NCI-H82 treated with DMSO at 0.1 percent for 48 hours (cell line): ENCODE measurements around the gene BRIX1.
A peak's percentile ranks its signal among the peaks of the same experiment; 100 is the strongest.

Source experiments
- DNase-seq: peaks from one replicate; lab custom pipeline; 2025; ENCODE audit not compliant: unreplicated experiment; lab: John Stamatoyannopoulos, UW

BRIX1 gene, protein sequence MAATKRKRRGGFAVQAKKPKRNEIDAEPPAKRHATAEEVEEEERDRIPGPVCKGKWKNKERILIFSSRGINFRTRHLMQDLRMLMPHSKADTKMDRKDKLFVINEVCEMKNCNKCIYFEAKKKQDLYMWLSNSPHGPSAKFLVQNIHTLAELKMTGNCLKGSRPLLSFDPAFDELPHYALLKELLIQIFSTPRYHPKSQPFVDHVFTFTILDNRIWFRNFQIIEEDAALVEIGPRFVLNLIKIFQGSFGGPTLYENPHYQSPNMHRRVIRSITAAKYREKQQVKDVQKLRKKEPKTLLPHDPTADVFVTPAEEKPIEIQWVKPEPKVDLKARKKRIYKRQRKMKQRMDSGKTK

DNA sequence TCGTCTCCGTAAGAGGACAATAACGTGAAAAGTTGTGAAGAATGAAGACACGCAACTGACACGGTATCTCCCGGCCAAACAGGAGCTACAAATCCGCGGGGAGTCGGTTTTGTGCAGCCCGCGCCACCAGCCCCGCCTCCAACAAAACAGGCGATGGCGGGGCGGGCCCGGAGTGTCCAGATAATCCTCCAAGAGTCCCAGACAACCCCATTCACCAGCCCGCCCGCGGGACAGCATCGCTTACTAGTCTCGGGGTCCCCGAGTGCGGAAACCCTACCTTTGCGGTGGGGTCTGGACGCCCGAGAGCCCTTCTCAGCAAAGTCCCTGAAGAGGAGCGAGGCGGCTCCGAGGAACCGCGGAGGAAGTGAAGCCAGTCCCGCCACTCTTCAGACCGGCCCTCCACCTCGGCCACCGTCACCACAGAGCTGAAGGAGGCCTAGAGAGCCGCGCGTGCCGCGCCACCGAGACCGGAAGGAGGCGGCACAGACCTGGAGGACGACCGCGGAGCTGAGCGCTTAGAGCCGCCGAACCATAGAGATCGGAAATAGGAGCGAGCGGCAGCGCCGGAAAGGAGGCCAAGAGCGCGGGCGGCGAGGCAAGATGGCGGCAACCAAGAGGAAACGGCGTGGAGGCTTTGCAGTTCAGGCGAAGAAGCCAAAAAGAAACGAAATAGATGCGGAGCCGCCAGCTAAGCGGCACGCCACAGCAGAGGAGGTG, at the start of gene BRIX1, which contains the start of gene RAD1:
Gene BRIX1, plus strand, starts transcription at position 573 of the 717 bp plus-strand sequence. Its CDS starts 28 bp downstream, at position 601.
Gene RAD1, minus strand, starts transcription at position 366 of the 717 bp plus-strand sequence. CDS start 612 bp downstream, outside the sequence.
- DNase-seq: peak; percentile 90

DNA sequence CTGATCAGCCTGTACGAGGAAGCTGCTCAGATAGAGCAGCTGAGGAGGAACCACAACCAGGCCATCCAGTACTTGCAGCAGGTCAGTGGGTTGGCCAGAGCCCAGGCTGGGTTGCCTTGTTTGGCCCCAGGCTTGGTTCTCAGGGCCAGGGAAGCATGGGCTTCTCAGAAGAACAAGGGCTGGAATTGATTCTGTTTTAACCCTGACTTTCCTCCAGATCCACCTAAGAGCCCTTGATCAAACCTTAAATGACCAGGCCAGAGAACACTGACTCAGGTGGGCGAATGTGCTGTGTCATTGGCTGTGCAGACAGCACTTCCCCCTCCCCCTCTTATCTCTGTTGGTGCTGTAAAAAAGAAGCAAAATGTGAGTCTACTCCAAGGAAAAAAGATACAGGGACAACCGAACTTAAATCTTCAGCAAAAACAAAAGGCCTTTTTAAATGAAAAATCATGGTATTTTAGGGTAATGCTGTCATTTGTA, 48.5 kb upstream of the BRIX1 start:
- DNase-seq: no peak

DNA sequence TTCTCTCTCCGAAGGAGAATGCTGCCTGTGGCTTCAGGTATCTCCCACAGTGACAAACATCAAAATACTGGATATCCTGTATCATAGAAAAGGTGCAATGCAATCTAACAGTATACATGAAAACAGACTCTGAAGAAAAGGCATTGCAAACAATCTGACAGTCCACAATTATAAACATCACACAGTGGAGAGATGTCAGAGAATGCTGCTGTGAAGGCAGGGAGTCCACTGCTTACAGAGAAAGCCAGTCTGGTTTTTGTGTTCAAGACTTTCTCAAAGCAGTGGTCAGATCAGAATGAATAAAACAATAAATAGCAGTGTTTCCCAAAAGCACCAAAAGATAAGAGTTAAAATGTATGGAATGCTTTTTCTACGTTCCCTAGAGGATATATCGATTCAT, 47.9 kb upstream of the BRIX1 start:
- DNase-seq: no peak

DNA sequence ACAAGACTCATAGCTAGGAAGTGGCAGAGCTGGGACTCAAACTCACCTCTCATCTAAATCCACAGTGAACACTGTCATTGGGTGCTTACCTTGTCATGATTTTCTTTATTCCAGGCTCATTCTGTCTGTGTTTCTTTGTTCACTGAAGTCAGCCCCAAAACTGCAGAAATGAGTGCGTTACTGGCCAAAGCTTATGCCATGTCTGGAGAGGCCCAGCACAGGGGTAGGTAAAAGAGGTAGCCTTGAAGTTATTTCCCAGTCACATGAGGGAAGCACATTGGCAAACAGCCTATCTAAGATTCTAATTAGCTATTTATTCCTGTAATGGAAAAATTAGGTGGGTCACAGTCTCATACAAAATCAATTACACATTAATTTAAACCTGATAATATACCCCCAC, 46.7 kb upstream of the BRIX1 start:
- no peak for DNase-seq

DNA sequence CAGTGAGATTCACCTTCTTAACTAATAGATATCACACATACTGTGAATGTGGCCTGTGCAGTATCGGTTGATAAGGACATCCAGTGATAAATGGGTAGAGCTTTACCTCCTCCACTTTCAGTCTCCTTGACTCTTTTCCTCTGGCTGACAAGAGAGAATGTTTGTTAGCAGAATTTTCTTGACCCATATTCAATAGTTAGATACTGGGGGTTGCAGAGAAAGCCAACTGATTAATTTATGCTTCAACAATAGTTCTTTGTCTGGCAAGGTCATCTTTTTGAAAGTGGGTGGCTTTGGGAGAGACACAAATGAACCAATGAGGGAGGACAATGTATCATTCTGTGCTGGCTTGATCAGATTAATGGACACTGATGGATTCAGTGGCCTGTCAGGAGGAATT, 46.3 kb upstream of the BRIX1 start:
- no peak for DNase-seq

DNA sequence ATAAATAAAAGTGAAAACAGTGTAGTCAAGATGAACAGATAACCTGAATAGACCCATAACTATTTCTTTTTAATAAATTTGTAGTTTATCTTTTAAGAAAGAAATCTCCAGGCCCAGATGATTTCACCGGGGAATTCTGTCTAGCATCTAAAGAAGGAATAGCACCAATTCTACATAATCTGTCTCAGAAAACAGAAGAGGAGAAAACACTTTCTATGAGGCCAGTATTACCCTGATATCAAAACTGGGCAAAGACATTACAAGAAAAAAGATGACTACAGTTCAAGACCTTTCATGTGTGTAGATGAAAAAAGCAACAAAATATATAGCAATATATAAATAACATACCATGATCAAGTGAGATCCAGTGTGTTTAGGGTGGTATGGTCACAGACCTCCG, 45.1 kb upstream of the BRIX1 start:
- DNase-seq: no peak

DNA sequence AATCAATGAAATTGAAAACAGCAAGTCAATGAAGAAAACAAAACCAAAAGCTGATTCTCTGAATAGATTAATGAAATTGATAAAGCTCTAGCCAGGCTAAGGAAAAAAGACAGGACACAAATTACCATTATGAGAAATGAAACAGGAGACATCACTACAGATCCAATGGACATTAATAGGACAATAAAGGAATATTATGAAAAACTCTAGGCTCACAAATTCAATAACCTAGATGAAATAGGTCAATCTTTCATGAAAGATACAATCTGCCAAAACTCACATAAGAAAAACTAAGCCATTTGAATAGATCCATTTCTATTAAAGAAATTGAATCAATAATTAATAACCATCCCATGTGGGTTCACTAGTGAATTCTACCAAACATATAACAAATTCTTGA, 39.2 kb upstream of the BRIX1 start:
- DNase-seq: no peak

- DNase-seq: no peak
These were observed 34.3 kb upstream of the BRIX1 start for GRCh38 chr5:34881246-34881645.

DNA sequence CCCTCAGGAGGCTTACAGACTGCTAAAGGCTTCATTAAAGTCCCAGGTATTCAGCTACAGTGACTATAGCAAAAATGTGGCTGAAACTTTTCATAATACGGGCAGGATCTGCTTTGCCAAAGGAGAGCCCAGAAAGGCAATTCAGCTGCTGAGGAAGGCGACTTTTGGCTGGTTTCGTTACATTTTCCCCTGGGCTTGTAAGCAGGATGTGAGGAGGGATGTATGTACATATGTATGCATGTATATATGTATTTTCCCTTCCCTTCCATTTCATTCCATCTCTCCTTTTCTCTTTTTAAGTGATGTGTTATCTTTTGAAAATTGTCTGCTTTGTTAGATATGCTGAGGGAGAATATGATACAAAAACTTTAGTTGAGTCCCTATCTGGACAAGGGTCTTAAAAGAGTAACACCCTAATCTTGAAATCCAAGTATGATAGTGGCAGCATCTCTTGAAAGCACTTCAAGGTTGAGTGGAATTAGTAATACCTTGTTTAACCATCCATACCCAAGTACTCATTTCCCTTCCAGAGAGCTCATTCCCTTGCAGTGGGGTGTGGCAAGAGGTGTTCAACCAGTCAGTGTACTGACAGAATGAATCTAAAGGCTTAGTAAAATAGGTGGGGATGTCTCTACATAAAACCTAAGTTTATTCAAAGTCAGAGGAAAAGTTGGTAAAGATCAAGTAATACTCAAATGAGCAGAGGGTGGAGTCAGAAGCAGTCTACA, 29.0 kb upstream of the BRIX1 start:
- no peak for DNase-seq

- DNase-seq: no peak
These were observed 26.1 kb upstream of the BRIX1 start for GRCh38 chr5:34889394-34889793.

GRCh38 chr5:34891981-34892380, 23.5 kb upstream of the BRIX1 start:
- DNase-seq: no peak

DNA sequence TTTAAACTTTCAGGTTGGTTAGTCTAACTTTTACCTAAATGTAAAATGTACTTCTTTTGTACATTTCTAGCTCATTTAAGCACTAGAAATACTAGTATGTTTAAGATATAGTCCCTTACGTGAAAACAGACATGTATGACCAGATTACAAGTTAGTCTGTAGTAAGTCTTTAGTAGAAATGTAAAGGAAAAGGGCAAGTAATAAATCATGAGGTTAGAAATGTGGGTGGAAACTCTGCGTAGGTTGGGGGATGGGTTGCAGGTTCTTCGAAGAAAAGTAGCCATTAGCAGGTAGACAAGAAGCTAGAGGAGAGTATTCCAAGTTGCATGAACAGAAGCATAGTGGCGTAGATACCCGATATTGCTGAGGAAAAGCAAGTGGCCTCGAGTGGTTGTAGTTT, 23.1 kb upstream of the BRIX1 start:
- DNase-seq: no peak

GRCh38 chr5:34894716-34895115, 20.8 kb upstream of the BRIX1 start:
- no peak for DNase-seq

GRCh38 chr5:34895641-34896419, 19.7 kb upstream of the BRIX1 start:
- DNase-seq: no peak

DNA sequence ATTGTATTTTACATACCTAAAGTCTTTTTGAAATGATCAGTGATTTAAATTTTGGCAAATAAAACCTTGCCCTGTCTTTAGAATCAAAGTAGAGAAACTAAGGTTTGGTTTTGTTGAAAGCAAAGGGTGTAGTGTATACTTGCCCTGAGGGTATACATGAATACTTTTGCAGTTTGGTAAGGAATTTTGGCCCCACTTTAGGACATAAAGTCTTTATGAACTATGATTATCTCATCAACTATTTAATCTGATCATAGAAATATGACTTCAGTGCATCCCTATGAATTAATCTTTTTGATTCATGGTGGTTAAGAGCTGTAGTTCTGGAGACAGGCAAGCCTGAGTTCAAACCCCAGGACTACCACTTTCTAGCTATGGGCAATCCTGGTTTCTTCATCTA, 17.9 kb upstream of the BRIX1 start:
- DNase-seq: no peak

GRCh38 chr5:34898258-34898895, 17.1 kb upstream of the BRIX1 start:
- DNase-seq: peak; percentile 27

- DNase-seq: no peak
These were observed 16.4 kb upstream of the BRIX1 start for GRCh38 chr5:34899066-34899465.

GRCh38 chr5:34900652-34901051, 14.9 kb upstream of the BRIX1 start:
- no peak for DNase-seq

DNA sequence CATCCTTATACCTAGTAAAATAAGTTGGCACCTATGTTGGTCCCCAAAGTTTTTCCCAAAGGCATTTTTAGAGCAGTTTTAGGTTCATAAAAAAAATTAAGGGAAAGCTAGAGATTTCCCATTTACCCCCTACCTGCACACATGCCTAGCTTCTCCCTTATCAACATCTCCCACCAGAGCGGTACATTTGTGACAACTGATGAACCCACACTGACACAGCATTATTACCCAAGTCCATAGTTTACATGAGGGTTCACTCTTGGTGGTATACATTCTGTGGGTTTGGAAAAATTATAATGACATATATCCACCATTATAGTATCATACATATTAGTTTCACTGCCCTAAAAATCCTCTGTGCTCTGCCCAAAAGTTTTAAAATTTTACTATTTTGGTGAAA, 12.3 kb upstream of the BRIX1 start:
- no peak for DNase-seq

DNA sequence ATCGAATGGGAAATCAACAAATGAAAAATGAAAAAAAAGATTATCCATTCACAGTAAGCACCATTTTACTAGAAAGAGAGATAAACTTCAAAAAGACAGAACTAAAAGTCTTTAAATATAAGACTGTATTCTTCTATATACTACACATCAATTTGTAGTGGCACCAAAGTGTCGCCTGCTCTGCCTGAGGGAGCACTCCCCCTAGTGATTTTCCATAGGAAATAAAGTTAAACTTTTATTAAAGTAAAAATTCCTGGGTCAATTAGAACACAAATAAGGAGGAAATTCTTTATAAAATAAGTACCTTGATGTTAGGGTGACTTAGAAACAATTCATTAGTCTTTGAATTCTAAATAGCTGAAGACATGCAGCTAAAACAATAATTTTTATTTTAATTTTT, 9.9 kb upstream of the BRIX1 start:
- no peak for DNase-seq
